Caco-2 (cell line): ENCODE measurements around the gene CCDC134. TPM values are rescaled to one million over a fixed set of nuclear protein-coding genes. Genes with fewer than 3 reads are reported as not detected.

Experiments
- BruUV-seq: library from RNA; stranded (reverse); fragments of 400-500 nt; replicated peaks from 2 replicates; lab custom pipeline; 2021; lab: Mats Ljungman, UMichigan
- CTCF ChIA-PET: fragments of 300-600 bp; sonication (Branson Sonifier 250); formaldehyde crosslinking; loops from one replicate; lab custom pipeline; 2022; ENCODE audit warnings: antibody characterized with exemption; lab: Charles Lee
- POLR2A ChIA-PET: fragments of 300-600 bp; sonication (Branson Sonifier 250); formaldehyde crosslinking; loops from one replicate; lab custom pipeline; 2022; ENCODE audit warnings: antibody characterized with exemption; lab: Charles Lee
- DNase-seq, 2 experiments: peaks; one replicate each; pipeline versions ENCODE4 v3.0.0 to v3.0.0-alpha.2; 2020 to 2022
- H3K27me3 ChIP-seq: replicated peaks from 2 replicates; pipeline ENCODE4 v1.6.0; 2011; ENCODE audit warnings: low read length; ENCODE audit not compliant: control insufficient read depth, insufficient read depth
- H3K36me3 ChIP-seq: 2 replicates; pipeline ENCODE4 v1.5.1; 2011; ENCODE audit warnings: low read length; ENCODE audit not compliant: control insufficient read depth, insufficient read depth
- H3K4me1 ChIP-seq: fragments of 250-450 bp; sonication (Bioruptor Pico); 2 replicates; pipeline ENCODE4 v1.5.1; 2020; ENCODE audit warnings: mild to moderate bottlenecking
- H3K4me3 ChIP-seq: 2 replicates; pipeline ENCODE4 v1.5.1; 2011; ENCODE audit warnings: low read depth, mild to moderate bottlenecking, control low read depth, low read length
- H3K9me3 ChIP-seq: fragments of 250-450 bp; sonication (Bioruptor Pico); 2 replicates; pipeline ENCODE4 v1.5.1; 2020; ENCODE audit warnings: mild to moderate bottlenecking, moderate library complexity
- H3K27ac Mint-ChIP-seq: one replicate; pipeline ENCODE4 v1.8.0; 2022; ENCODE audit warnings: mixed read lengths; ENCODE audit not compliant: unreplicated experiment
- H3K27me3 Mint-ChIP-seq: one replicate; pipeline ENCODE4 v1.8.0; 2022; ENCODE audit warnings: mixed read lengths; ENCODE audit not compliant: insufficient read depth, unreplicated experiment
- H3K36me3 Mint-ChIP-seq: one replicate; pipeline ENCODE4 v1.8.0; 2022; ENCODE audit warnings: mild to moderate bottlenecking, mixed read lengths; ENCODE audit not compliant: insufficient read depth, unreplicated experiment
- H3K4me1 Mint-ChIP-seq: one replicate; pipeline ENCODE4 v1.8.0; 2022; ENCODE audit warnings: low read depth, mixed read lengths; ENCODE audit not compliant: unreplicated experiment
- H3K4me3 Mint-ChIP-seq: one replicate; pipeline ENCODE4 v1.8.0; 2022; ENCODE audit warnings: mild to moderate bottlenecking, moderate library complexity, mixed read lengths; ENCODE audit not compliant: unreplicated experiment
- H3K9me3 Mint-ChIP-seq: one replicate; pipeline ENCODE4 v1.8.0; 2022; ENCODE audit warnings: mixed read lengths; ENCODE audit not compliant: unreplicated experiment
- CTCF ChIP-seq, 2 experiments: fragments of 200-600 bp in 1 of 2; IDR thresholded peaks; 1 replicate in 1 of 2; 2 replicates in 1 of 2; pipeline versions ENCODE4 v1.5.1 to v1.8.0; 2011 to 2022; ENCODE audit warnings: antibody characterized with exemption in 1 of 2, control low read depth in 1 of 2, inconsistent platforms in 1 of 2, low read depth in 1 of 2, low read length in 1 of 2, mild to moderate bottlenecking in 1 of 2, moderate library complexity in 1 of 2; ENCODE audit not compliant: insufficient read depth in 1 of 2, severe bottlenecking in 1 of 2, unreplicated experiment in 1 of 2
- intact Hi-C: fragments of 100-400 bp; cut with micrococcal nuclease; formaldehyde crosslinking; loops from one replicate; pipeline ENCODE4 v1.10.0; 2022; ENCODE audit not compliant: unreplicated experiment
- total RNA-seq: library from RNA; stranded (reverse); gene quantifications from 2 replicates; pipeline ENCODE4 v1.2.3, GENCODE V29; 2022

The CCDC134 gene
- total RNA-seq, 1 experiment from 2014 or later, result 24.8 TPM

DNA sequence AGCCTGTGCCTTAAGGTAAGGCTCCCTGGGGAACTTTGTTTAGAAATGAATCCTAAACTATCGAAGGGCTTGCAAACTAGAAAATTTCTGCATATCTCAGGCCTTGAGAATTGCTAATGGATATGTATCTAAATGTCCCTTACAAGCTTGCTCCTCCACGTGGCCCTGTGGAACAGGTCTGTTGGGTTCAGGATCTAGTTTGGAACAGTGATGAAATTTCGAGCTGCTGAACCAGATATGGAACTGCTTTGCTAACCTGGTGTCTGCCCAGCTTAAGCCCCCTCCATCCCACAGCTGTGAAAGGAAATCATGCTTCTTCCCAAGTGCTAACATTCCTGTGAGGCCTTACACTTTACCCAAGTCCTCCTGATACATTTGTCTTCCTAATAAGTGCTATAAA, 44.0 kb downstream of the CCDC134 start:
- BruUV-seq, result no TSS peak
- peak overlapping the region; percentile 78 for H3K27ac Mint-ChIP-seq
- no peak overlapping the region for H3K4me3 ChIP-seq
- DNase-seq, result peak; percentile 80 to 88
- peak overlapping the region; percentile 58 for H3K4me3 Mint-ChIP-seq
- no peaks in the 10 kb centered on the region for H3K9me3 ChIP-seq
- ChIA-PET CTCF (interaction anchor here (0.5 to 1.6 kb wide), 4 partner anchors 13 to 147 kb away, joined by 3 to 7 read pairs (median 4); no protein-coding TSS in a partner anchor), POLR2A (interaction anchor here (0.6 to 1.7 kb wide), 5 partner anchors 12 to 370 kb away, joined by 3 to 16 read pairs (median 4); partner anchors contain the start of genes CCDC134 and SREBF2)
- no peaks in the 10 kb centered on the region for H3K36me3 ChIP-seq
- H3K9me3 Mint-ChIP-seq, result no peaks in the 10 kb centered on the region
- H3K4me1 ChIP-seq, result peaks cover 84% of the 10 kb centered on the region
- H3K27me3 Mint-ChIP-seq, result no peaks in the 10 kb centered on the region
- peaks cover 47% of the 10 kb centered on the region for H3K4me1 Mint-ChIP-seq
- intact Hi-C loops, result loop anchor here (1.0 kb wide), 1 partner anchor 44 kb away; the partner anchor contains the start of gene CCDC134
- no peak for TF ChIP-seq CTCF (IDR thresholded peaks at IDR 0.05; ENCODE audit: insufficient read depth in 1 of 2, low read depth in 1 of 2, low read length in 1 of 2, severe bottlenecking in 1 of 2, unreplicated experiment in 1 of 2)
- peaks cover 28% of the 10 kb centered on the region for H3K36me3 Mint-ChIP-seq
- H3K27me3 ChIP-seq, result no peaks in the 10 kb centered on the region

- intact Hi-C loops, result loop anchor here (1.0 to 5.0 kb wide), 2 partner anchors 13 to 227 kb away; partner anchors contain the start of genes NAGA and PHETA2
- Histone ChIP-seq H3K4me1 (peaks cover 77% of the 10 kb centered on the region), H3K36me3 (no peaks in the 10 kb centered on the region), H3K4me3 (no peak overlapping the region), H3K9me3 (no peaks in the 10 kb centered on the region), H3K27me3 (no peaks in the 10 kb centered on the region)
- Mint-ChIP-seq H3K27me3 (no peaks in the 10 kb centered on the region), H3K4me1 (peaks cover 39% of the 10 kb centered on the region), H3K9me3 (no peaks in the 10 kb centered on the region), H3K36me3 (peaks cover 26% of the 10 kb centered on the region), H3K27ac (peak overlapping the region; percentile 78), H3K4me3 (peak overlapping the region; percentile 35)
- BruUV-seq, result TSS peak; percentile 84
- DNase-seq, result peak in 1 of 2 experiments; percentile 62
- ChIA-PET CTCF (interaction anchor here (0.6 to 1.3 kb wide), 4 partner anchors 99 to 464 kb away, joined by 3 to 6 read pairs (median 4); partner anchors contain the start of gene CENPM), POLR2A (interaction anchor here (0.6 to 1.6 kb wide), 5 partner anchors 11 to 71 kb away, joined by 3 to 18 read pairs (median 4); partner anchors contain the start of genes CCDC134 and SREBF2)
- TF ChIP-seq CTCF (IDR thresholded peaks at IDR 0.05; ENCODE audit: insufficient read depth in 1 of 2, low read depth in 1 of 2, low read length in 1 of 2, severe bottlenecking in 1 of 2, unreplicated experiment in 1 of 2), result no peak
These were observed 45.1 kb downstream of the CCDC134 start for GRCh38 chr22:41845380-41846267.
